Liver (tissue), 9 donors: ENCODE measurements around the gene CCSER2. TPM values are rescaled to one million over a fixed set of nuclear protein-coding genes. Genes with fewer than 3 reads are reported as not detected.
A peak's percentile ranks its signal among the peaks of the same experiment; 100 is the strongest.
"Not testable (repeated sequence)": the region's sequence is repeated elsewhere in the genome, so short reads cannot be mapped to it uniquely, and the experiment has no call there.

Source experiments
- DNase-seq: peaks from one replicate; pipeline ENCODE4 v3.0.0-alpha.2; 2017; ENCODE audit warnings: low spot score
- H3K27ac ChIP-seq, 2 donors: one replicate each; pipeline ENCODE4 v1.7.0; 2013; ENCODE audit warnings: inconsistent platforms in 2 of 2, low read length in 2 of 2, control low read depth in 1 of 2, low read depth in 1 of 2, mild to moderate bottlenecking in 1 of 2
- H3K27me3 ChIP-seq, 4 donors: one replicate each; pipeline versions ENCODE4 v1.6.1 to v1.7.0; 2013; ENCODE audit warnings: low read length in 3 of 4, inconsistent platforms in 1 of 4, mild to moderate bottlenecking in 1 of 4, moderate library complexity in 1 of 4; ENCODE audit not compliant: control insufficient read depth in 4 of 4, insufficient read depth in 4 of 4
- H3K36me3 ChIP-seq, 4 donors: one replicate each; pipeline versions ENCODE4 v1.6.1 to v1.7.0; 2013; ENCODE audit warnings: low read length in 3 of 4, mild to moderate bottlenecking in 3 of 4, low read depth in 1 of 4, moderate library complexity in 1 of 4; ENCODE audit not compliant: control insufficient read depth in 4 of 4, insufficient read depth in 3 of 4
- H3K4me1 ChIP-seq, 4 donors: one replicate each; pipeline versions ENCODE4 v1.6.1 to v1.7.0; 2013; ENCODE audit warnings: low read length in 3 of 4, mild to moderate bottlenecking in 3 of 4, moderate library complexity in 1 of 4; ENCODE audit not compliant: control insufficient read depth in 4 of 4, insufficient read depth in 4 of 4
- H3K4me3 ChIP-seq, 3 donors: one replicate each; pipeline versions ENCODE4 v1.6.1 to v1.7.0; 2013; ENCODE audit warnings: low read length in 3 of 3, control low read depth in 1 of 3, low read depth in 1 of 3, mild to moderate bottlenecking in 1 of 3
- H3K9ac ChIP-seq, 2 donors: one replicate each; pipeline ENCODE4 v1.7.0; 2013; ENCODE audit warnings: low read length in 2 of 2, mild to moderate bottlenecking in 2 of 2, moderate library complexity in 2 of 2, control low read depth in 1 of 2, low read depth in 1 of 2
- H3K9me3 ChIP-seq, 4 donors: one replicate each; pipeline versions ENCODE4 v1.6.1 to v1.7.0; 2013; ENCODE audit warnings: low read length in 3 of 4; ENCODE audit not compliant: control insufficient read depth in 4 of 4
- CTCF ChIP-seq: fragments of 150-350 bp; IDR thresholded peaks from 2 replicates; pipeline ENCODE4 v1.5.1; 2017; ENCODE audit warnings: improper control_type of control experiment, low read depth, low read length; ENCODE audit not compliant: missing input control
- EGR1 ChIP-seq, 2 donors: IDR thresholded peaks; 2 replicates each; pipeline ENCODE4 v1.6.1; 2016 to 2018; ENCODE audit warnings: antibody characterized with exemption in 2 of 2, low read depth in 2 of 2
- FOXA2 ChIP-seq: IDR thresholded peaks from 2 replicates; pipeline ENCODE4 v1.6.1; 2016; ENCODE audit warnings: antibody characterized with exemption
- HNF4A ChIP-seq, 2 donors: conservative IDR thresholded peaks; 2 replicates each; pipeline ENCODE4 v1.6.1; 2016; ENCODE audit warnings: antibody characterized with exemption in 2 of 2, mild to moderate bottlenecking in 2 of 2
- HNF4G ChIP-seq: IDR thresholded peaks from 2 replicates; pipeline ENCODE4 v1.6.1; 2016; ENCODE audit warnings: antibody characterized with exemption
- JUND ChIP-seq, 2 donors: IDR thresholded peaks; 2 replicates each; pipeline ENCODE4 v1.6.1; 2016; ENCODE audit warnings: antibody characterized with exemption in 2 of 2
- NR2F2 ChIP-seq: IDR thresholded peaks from 2 replicates; pipeline ENCODE4 v1.6.1; 2016; ENCODE audit warnings: antibody characterized with exemption
- RAD21 ChIP-seq, 2 donors: IDR thresholded peaks; 2 replicates each; pipeline ENCODE4 v1.6.1; 2016; ENCODE audit warnings: antibody characterized with exemption in 2 of 2, mild to moderate bottlenecking in 2 of 2
- REST ChIP-seq: IDR thresholded peaks from 2 replicates; pipeline ENCODE4 v1.6.1; 2016; ENCODE audit warnings: antibody characterized with exemption, mild to moderate bottlenecking
- RXRA ChIP-seq, 2 donors: IDR thresholded peaks; 2 replicates each; pipeline ENCODE4 v1.6.1; 2017 to 2018; ENCODE audit warnings: antibody characterized with exemption in 2 of 2, mild to moderate bottlenecking in 1 of 2
- SP1 ChIP-seq: IDR thresholded peaks from 2 replicates; pipeline ENCODE4 v1.6.1; 2018; ENCODE audit warnings: antibody characterized with exemption, mild to moderate bottlenecking
- TAF1 ChIP-seq: conservative IDR thresholded peaks from 2 replicates; pipeline ENCODE4 v1.6.1; 2016; ENCODE audit warnings: antibody characterized with exemption, mild to moderate bottlenecking
- YY1 ChIP-seq: IDR thresholded peaks from 2 replicates; pipeline ENCODE4 v1.6.1; 2016; ENCODE audit warnings: antibody characterized with exemption, mild to moderate bottlenecking
- WGBS: extraction: QIAGEN DNeasy Blood & Tissue Kit; methylation state at CpG from one replicate; pipeline ENCODE4 v1.1.7; 2013; 5-methylcytosine and 5-hydroxymethylcytosine counted together
- polyA plus RNA-seq, 2 donors: library from polyadenylated mRNA; stranded (reverse) in 1 of 2; unstranded in 1 of 2; fragments of 200-250 nt in 1 of 2; fragments of >200 nt in 1 of 2; fragmentation: Nextera tagmentation in 1 of 2; extraction: Ambion mirVana in 1 of 2; gene quantifications; one replicate each; pipeline versions ENCODE4 v1.2.1 to v1.2.3, GENCODE V29; 2013 to 2015
- total RNA-seq, 2 donors: library from RNA; depleted of rRNA; stranded (reverse); fragments of >200 nt; gene quantifications; one replicate each; pipeline ENCODE4 v1.2.3, GENCODE V29; 2014
- TF ChIP-seq, protein P1 (sequence below): IDR thresholded peaks from 2 replicates; pipeline ENCODE4 v1.6.1; 2016; ENCODE audit warnings: antibody characterized with exemption
- donor health status: healthy.
- donor health status: healthy.
- donor health status: healthy.
- donor health status: healthy.
- donor health status: healthy.

CCSER2 gene
- total and polyA plus RNA-seq, 4 donors: 5.6 to 18.2 (median 12.1) TPM

- Histone ChIP-seq H3K9ac (no peak overlapping the region), H3K9me3 (no peaks in the 10 kb centered on the region), H3K36me3 (no peaks in the 10 kb centered on the region), H3K27me3 (no peaks in the 10 kb centered on the region), H3K4me1 (peaks cover 0 to 4% (median 3%) of the 10 kb centered on the region in 4 donors), H3K4me3 (no peak overlapping the region), H3K27ac (no peak overlapping the region)
- DNase-seq: no peak
- WGBS: 23% methylated on average over 1 of the region's 1 CpG
- no peak for TF ChIP-seq FOXA2
- TF ChIP-seq, protein P1, sequence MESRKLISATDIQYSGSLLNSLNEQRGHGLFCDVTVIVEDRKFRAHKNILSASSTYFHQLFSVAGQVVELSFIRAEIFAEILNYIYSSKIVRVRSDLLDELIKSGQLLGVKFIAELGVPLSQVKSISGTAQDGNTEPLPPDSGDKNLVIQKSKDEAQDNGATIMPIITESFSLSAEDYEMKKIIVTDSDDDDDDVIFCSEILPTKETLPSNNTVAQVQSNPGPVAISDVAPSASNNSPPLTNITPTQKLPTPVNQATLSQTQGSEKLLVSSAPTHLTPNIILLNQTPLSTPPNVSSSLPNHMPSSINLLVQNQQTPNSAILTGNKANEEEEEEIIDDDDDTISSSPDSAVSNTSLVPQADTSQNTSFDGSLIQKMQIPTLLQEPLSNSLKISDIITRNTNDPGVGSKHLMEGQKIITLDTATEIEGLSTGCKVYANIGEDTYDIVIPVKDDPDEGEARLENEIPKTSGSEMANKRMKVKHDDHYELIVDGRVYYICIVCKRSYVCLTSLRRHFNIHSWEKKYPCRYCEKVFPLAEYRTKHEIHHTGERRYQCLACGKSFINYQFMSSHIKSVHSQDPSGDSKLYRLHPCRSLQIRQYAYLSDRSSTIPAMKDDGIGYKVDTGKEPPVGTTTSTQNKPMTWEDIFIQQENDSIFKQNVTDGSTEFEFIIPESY: no peak
- TF ChIP-seq JUND (IDR thresholded peaks at IDR 0.05): peak in 1 of 2 donors; percentile 26
- no peak for TF ChIP-seq YY1
- TF ChIP-seq SP1: no peak
- no peak for TF ChIP-seq NR2F2
- TF ChIP-seq TAF1: no peak
- TF ChIP-seq RAD21 (IDR thresholded peaks at IDR 0.05): no peak
- TF ChIP-seq RXRA (IDR thresholded peaks at IDR 0.05): no peak
- no peak for TF ChIP-seq EGR1 (IDR thresholded peaks at IDR 0.05; ENCODE audit: low read depth in 2 of 2)
- no peak for TF ChIP-seq CTCF
- TF ChIP-seq HNF4A (conservative IDR thresholded peaks at IDR 0.05): peak in 1 of 2 donors; percentile 11
Observed at GRCh38 chr10:84497978-84498377, 169.6 kb downstream of the CCSER2 start.

- H3K9ac ChIP-seq, H3K36me3 ChIP-seq, H3K9me3 ChIP-seq, H3K27ac ChIP-seq, H3K4me3 ChIP-seq, H3K27me3 ChIP-seq, DNase-seq, H3K4me1 ChIP-seq: not testable (repeated sequence)
- 97% methylated on average over 9 of the region's 9 CpGs for WGBS
Observed at GRCh38 chr10:84499039-84499438, 170.7 kb downstream of the CCSER2 start.

- no peaks in the 10 kb centered on the region for H3K9me3 ChIP-seq
- H3K36me3 ChIP-seq: no peaks in the 10 kb centered on the region
- H3K4me3 ChIP-seq: no peak overlapping the region
- no peak for DNase-seq
- 82% methylated on average over 3 of the region's 3 CpGs for WGBS
- TF ChIP-seq FOXA2 (no peak), HNF4A (conservative IDR thresholded peaks at IDR 0.05) (no peak), HNF4G (no peak), REST (no peak), RAD21 (IDR thresholded peaks at IDR 0.05) (no peak)
- H3K4me1 ChIP-seq: peaks cover 0 to 4% (median 3%) of the 10 kb centered on the region in 4 donors
- H3K27me3 ChIP-seq: no peaks in the 10 kb centered on the region
- no peak overlapping the region for H3K9ac ChIP-seq
- no peak overlapping the region for H3K27ac ChIP-seq
Observed at GRCh38 chr10:84499846-84500245, 171.5 kb downstream of the CCSER2 start.
